GM12864 (cell line): ENCODE data around the gene NUP210.

Experiments used
- DNase-seq: peaks from one replicate; pipeline ENCODE4 v3.0.0-alpha.2; 2011; ENCODE audit warnings: low read depth
- H3K4me3 ChIP-seq: 2 replicates; pipeline ENCODE4 v1.5.1; 2011; ENCODE audit warnings: mild to moderate bottlenecking, low read depth, low read length, control low read depth
- TF ChIP-seq, protein P1 (sequence below): IDR thresholded peaks from 2 replicates; pipeline ENCODE4 v1.5.1; 2011; ENCODE audit warnings: low read depth, mild to moderate bottlenecking, moderate library complexity, low read length, control low read depth, inconsistent platforms; ENCODE audit errors: missing control alignments

Gene NUP210

DNA sequence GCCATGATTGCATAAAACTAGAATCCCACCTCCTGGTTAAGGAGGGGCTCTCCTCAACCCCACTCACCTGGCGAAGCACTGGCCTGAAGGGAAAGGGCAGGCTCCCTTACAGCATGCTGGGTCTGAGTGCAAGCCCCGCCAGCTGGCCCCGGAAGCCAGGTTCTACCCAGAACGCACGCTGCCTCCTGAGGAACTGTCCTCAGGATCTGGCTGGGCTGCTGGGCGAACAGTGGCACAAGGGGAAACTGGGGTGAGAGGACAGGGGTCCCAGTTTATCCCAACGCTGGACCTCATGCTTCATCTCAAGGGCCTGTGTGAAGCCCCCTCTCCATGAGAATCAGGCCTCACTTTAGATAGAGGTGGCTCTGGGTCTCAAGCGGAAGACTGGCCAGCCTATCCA lies 47.5 kb downstream of the NUP210 start:
- no peak for DNase-seq
- no peak overlapping the region for H3K4me3 ChIP-seq
- TF ChIP-seq, protein P1, sequence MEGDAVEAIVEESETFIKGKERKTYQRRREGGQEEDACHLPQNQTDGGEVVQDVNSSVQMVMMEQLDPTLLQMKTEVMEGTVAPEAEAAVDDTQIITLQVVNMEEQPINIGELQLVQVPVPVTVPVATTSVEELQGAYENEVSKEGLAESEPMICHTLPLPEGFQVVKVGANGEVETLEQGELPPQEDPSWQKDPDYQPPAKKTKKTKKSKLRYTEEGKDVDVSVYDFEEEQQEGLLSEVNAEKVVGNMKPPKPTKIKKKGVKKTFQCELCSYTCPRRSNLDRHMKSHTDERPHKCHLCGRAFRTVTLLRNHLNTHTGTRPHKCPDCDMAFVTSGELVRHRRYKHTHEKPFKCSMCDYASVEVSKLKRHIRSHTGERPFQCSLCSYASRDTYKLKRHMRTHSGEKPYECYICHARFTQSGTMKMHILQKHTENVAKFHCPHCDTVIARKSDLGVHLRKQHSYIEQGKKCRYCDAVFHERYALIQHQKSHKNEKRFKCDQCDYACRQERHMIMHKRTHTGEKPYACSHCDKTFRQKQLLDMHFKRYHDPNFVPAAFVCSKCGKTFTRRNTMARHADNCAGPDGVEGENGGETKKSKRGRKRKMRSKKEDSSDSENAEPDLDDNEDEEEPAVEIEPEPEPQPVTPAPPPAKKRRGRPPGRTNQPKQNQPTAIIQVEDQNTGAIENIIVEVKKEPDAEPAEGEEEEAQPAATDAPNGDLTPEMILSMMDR = no peak

DNA sequence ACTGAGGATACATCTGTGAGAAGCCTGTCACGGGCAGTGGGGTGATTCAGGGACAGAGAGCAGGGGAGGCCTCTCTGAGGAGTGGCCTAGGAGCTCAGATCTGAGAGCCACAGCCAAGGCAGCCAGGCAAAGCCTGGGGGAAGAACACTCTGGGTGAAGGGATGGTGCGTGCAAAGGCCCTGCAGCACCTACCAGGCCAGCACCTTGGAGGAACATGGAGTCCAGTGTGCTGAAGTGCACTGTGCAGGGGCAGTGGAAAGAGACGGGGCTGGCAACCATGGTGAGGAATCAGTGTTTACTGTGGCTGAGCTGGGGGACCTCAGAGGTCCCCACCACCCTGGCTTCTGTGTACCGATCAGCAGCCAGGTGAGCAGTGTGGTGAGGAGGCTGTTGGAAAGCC lies 48.0 kb downstream of the NUP210 start:
- no peak overlapping the region for H3K4me3 ChIP-seq
- TF ChIP-seq, protein P1 = no peak

GRCh38 chr3:13371100-13372075 lies 48.7 kb downstream of the NUP210 start:
- no peak overlapping the region for H3K4me3 ChIP-seq
- TF ChIP-seq, protein P1 = no peak
- DNase-seq = no peak

More for the DNA sequence above, 48.0 kb downstream of the NUP210 start:
- DNase-seq = no peak

- no peak for DNase-seq
- H3K4me3 ChIP-seq = no peak overlapping the region
- TF ChIP-seq, protein P1 = no peak
Measured at GRCh38 chr3:13370609-13371008, 49.5 kb downstream of the NUP210 start.

GRCh38 chr3:13370055-13370454 lies 50.1 kb downstream of the NUP210 start:
- TF ChIP-seq, protein P1 = no peak
- DNase-seq = no peak
- H3K4me3 ChIP-seq = no peak overlapping the region

- H3K4me3 ChIP-seq = no peak overlapping the region
- no peak for DNase-seq
- TF ChIP-seq, protein P1 = no peak
Measured at GRCh38 chr3:13368834-13369233, 51.3 kb downstream of the NUP210 start.
